EH (cell line): ENCODE measurements around the gene ATP1B4.

Experiments
- DNase-seq: peaks from one replicate; pipeline ENCODE4 v3.0.0-alpha.2; 2015; ENCODE audit warnings: low read depth

The ATP1B4 gene

DNA sequence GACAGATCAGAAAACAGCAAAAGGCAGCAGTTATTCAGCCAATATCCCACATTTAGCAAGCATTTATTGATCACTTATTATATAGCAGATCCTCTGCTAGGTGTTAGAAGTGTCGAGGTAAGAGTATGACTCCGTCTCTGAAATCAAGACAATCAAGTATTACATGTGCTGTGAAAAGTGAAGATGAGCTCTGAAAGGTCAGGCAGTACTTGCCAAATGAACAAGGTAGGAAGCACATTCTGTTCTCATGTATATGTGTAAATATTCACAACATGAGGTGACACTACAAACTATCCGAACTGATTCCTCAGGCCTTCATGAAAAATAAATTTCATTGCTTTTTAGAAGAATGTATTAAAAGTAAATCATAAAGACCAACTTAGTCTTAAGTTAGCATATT lies 15.3 kb downstream of the ATP1B4 start:
- DNase-seq: no peak

DNA sequence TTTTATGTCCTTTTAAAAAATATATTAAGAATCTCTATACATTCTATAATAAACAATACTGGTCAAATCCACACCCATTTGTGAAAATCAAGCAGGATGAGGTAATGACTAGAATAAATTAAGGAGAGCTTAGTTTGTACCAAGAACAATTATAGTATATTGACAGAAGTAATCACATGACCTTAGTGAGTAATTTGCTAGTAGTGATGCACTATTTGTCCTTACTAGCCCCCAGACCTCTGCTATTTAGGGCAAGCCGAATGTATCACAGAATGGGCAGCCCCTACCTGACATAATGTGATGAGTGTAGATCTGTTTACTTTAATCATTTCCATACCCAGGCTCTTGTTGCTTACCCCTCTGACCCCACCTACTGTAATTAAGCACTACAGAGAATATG lies 15.8 kb downstream of the ATP1B4 start:
- DNase-seq: no peak

DNA sequence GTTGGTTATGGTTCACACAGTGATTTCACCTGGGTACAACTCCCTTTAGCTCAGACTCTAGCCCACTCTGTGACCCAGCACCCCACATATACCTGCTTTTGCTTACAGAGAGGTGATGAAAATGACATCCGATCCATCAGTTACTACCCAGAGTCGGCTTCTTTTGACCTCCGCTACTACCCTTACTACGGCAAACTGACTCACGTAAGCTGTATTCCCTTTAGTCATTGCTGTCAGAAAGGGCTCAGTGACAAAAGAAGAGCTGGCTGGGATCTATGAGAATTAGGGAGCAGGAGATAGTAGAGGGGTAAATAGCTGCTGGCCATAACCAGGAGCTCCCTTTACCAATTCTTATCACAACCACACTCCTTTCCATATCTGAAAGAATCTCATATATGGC lies 16.7 kb downstream of the ATP1B4 start:
- DNase-seq: no peak

DNA sequence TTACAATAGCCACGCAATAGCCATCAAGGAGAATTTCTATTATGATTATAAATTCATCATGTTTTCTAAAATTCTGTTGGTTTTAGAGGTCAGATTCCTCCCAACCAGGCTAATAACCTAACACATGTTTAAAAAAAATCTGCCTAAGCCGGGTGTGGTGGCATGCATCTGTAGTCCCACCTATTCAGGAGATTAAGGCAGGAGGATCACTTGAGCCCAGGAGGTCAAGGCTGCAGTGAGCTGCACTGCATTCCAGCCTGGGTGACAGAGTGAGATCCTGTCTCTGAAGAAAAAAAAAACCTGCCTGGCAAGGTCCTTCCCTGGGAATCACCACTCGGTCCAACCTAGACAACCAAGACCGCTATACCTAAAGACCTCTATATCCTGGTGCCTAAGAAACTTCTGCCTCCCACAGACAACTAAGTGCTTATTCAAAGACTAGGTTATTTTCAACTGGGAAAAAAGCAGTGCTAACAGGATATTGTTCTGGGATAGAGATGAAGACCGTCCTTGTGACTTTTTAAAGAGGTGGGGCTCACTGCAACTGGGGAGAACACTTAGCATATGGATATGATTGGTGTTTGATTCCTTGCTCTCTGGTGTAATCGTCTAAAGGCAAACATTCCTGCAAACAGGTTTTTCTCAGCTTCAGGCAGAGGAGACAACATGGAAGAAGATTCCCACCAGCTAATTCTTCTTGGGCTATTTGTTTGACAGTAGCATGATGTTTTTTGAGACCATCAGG lies 18.2 kb downstream of the ATP1B4 start:
- no peak for DNase-seq

DNA sequence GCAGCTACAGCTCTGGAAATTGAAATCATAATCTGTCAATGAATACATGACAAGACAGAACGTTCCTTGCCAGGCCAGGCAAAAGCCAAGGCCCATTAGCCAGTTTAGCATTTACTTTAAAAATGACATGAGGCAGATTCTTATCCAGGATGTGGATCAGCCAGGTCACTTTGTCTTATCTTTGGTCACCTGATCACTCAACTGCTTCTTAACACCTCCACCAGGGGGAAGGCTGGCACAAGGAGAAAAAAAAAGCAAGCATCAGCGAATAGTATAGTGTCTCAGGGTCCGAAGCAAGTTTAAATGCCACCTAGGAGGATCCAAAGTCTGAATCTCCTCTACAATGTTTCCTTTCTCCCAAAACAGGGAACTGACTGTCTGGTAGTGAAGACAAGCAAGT lies 18.8 kb downstream of the ATP1B4 start:
- DNase-seq: peak; percentile 34

DNA sequence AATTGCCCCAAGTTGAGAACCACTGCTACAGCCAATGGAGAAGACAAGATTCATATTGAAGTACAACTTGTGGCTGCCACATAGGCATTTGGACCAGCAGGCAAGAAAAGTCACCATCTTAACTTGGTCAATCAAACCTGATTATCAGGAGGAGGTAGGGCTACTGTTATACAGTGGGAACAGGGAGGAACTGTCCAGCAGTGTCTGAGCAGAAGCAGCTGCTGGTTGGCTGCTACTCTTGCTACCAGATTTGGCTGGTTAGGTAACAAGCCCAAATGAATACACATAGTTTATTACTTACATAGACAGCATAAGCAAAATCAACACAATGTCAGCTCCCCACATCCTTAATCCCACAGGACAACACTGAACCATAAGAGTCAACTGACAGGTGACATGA lies 39.4 kb downstream of the ATP1B4 start:
- no peak for DNase-seq

DNA sequence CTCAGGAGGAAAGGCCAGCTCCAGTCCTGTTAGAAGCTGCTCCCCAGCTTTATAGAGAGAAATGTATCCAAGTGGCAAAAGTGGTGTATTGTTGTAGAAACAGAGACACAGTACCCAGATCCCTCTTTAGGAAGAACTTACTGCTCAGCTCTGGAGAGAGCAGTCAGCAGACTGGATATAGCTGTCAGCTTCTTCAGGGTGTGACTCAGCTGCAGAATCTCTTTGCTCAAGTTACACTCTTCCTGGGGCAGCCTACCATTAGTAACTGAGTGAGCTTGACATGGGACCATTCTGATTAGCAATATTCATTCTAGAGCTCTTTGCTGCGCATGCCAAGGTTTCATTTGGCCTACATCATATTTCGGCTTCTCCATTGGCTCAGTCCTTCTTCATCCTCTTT lies 40.5 kb downstream of the ATP1B4 start:
- no peak for DNase-seq

DNA sequence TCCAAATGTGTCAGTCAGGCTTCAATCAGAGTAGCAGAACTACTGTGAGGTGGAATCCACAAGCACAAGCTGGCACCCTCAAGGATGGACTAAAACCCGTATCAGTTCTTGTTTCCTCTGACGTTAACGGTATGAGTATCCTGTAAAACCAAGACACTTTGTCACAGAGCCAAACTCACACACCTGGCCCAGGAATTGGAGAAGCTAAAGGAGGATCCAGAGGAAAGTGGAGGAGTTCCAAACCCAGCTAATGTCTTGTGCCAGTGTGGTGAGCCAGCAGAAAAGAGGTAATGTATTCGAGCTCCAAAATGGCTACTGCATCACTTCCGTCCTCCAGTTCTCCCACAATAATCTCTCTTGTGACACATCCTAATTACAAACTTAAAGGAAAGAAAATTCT lies 44.7 kb downstream of the ATP1B4 start:
- DNase-seq: no peak

DNA sequence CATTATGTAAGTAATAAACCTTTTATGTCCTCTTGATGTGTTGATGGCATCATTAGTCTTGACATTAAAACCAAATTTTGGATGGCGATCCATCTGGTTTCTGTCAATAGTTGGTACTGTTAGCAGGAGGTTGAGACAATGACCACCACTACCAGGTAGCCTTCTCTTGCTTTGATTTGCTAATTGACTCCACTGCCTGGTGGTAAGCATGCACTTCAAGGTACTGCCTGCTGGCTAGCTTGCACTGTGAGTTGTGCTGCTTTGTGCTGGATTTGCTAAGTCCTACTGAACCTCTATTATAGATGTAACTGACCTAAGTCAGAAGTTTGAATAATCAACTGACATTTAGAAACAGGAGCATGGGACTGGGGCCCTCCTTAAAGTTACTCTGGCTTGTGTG lies 46.3 kb downstream of the ATP1B4 start:
- no peak for DNase-seq

DNA sequence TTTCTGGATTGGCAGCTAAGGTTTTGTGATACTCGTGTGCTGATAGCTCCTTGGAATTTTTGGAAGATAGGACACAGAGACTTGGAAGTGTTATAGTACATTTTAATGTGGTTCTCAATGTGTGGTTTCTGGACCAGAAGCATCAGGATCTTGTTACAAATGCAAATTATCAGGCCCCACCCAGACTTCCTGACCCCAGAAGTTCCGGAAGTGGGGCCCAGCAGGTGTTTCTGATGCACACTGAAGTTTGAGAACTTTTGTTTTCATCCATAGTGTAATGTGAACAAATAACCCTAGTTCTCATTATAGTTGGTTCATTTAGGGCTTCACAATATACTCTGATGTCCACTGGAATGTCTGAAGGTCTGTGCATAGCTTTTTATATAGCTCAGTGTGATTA lies 57.6 kb downstream of the ATP1B4 start:
- DNase-seq: no peak

DNA sequence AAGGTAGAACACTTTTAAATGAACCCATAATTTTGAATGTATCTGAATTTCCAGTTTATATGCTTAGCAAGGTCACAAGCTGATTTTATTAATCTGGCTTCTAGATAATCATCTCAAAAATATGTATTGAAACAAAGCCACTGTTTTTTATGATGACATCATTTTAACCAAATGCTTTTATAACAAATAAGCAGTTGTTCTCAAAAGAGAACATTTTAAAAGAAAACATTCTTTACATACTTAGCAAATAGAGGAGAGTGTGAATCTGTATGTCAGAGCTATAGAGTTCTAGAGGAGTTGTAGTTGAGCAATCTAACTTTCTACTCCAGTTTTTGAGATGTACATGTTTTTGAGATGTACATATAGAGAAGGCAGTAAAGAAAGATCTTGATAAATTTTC lies 64.7 kb downstream of the ATP1B4 start:
- peak; percentile 35 for DNase-seq

DNA sequence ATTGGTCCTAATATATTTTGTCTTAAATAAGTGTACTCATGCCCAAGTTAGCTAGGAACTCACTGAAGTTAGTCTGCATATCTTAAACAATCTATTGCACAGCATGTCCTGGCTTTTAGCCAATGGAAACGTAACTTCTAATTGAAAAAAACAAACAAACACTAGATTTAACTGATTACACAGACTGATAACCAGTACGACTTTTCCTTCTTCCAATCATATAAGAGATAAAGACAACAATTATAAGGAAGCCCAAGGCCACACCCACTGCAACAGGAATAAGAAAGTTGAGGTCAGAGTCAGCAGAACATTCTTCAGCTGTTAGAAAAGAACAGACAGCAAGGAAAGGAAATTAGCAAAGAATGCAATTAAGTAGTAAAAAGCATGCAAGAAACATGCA lies 66.4 kb downstream of the ATP1B4 start:
- DNase-seq: peak; percentile 34

DNA sequence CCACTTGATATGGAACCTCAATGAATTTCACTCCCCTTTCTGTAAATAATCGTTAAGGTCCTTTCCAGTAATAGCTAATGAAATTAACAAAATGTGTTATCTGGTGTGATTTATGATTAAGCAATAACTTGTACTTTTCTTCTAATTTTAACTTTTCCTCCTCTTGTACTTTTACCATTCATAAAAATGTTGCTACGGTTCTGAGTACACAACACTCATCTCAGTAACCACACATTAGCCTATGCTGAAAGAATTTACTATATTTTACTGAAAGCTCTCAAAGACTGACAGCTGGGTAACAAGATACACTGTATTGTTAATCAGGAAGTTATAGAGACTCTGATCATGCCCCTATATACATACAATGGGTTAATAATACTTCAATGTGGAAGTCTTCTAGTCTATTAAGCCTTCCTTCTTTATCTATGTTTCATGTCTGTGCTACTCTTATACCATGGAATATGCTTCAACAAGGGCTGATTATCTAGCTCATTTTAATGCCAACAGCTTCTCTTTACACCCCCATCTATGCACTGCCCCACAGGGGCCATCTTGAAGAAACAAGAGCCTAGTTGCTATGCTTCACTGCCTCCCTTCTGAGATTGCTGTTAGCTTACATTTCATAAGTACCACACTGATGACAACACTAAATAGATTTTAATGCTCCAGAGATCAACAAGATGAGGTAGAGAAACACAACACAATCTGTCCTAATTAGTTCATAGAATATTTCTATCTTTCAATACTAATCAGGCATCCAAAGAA lies 68.1 kb downstream of the ATP1B4 start:
- DNase-seq: no peak
